ENCODE results near the gene TNS3.

DNA sequence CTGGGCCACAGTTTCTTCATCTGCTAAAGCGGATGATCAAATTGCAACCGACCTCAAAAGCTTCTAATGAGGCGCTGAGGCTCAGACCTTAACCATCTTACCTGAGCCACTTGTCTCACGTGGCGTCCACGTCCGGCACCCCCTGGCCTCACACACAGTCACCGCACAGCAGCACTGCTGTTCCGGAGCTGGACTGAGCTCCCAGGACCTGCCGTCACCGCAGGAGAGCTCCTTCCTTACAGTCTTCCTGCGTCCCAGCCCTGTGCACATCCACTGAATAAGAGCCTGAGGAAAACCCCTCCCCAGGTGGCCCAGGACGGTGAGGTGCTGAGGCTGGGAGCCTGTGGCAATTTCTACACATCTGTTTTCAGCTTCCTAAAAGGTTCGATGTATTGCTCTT, 35.7 kb downstream of the TNS3 start:
- TF ChIP-seq EZH2phosphoT487 (IDR thresholded peaks at IDR 0.05; ENCODE audit: borderline replicate concordance, low read depth) (no peak), RAD21 (IDR thresholded peaks at IDR 0.05; ENCODE audit: low read length) (no peak), RFX5 (IDR thresholded peaks at IDR 0.05; ENCODE audit: low read length) (no peak)

Measured in SK-N-SH (cell line).